Spleen (tissue), 7 donors: Measurements from ENCODE around the gene ANKS1B.

Experiments used
- CTCF ChIP-seq, 11 experiments: fragments of 200-600 bp in 7 of 11; fragments of 450-650 bp in 4 of 11; sonication (generic) in 4 of 11; IDR thresholded peaks in 8 of 11; conservative IDR thresholded peaks in 3 of 11; 1 replicate in 7 of 11; 2 replicates in 4 of 11; pipeline versions ENCODE4 v1.4.0 to v1.8.0; 2016 to 2021; ENCODE audit warnings: antibody characterized with exemption in 11 of 11, inconsistent platforms in 4 of 11, mild to moderate bottlenecking in 1 of 11
- POLR2AphosphoS5 ChIP-seq, 3 donors: sonication (generic); formaldehyde crosslinking; IDR thresholded peaks; one replicate each; pipeline ENCODE4 v1.5.1; 2017; ENCODE audit warnings: antibody characterized with exemption in 3 of 3
- donor health status: DM: no; HTN: no; CAD: no; lungs with moderate emphysema.
- donor health status: DM: no; HTN: no; CAD: no.
- donor health status: DM: no; HTN: no; CAD: no.

GRCh38 chr12:99287136-99287535 lies 697.6 kb downstream of the ANKS1B start:
- no peak for TF ChIP-seq POLR2AphosphoS5 (IDR thresholded peaks at IDR 0.05)
- TF ChIP-seq CTCF (IDR thresholded peaks at IDR 0.05 in 8 of 11, conservative IDR thresholded peaks at IDR 0.05 in 3 of 11) = no peak
